Fibroblast of pulmonary artery (primary cell): ENCODE measurements around the gene NPBWR2.

Source experiments
- DNase-seq: peaks from one replicate; pipeline ENCODE4 v3.0.0-alpha.2; 2010; ENCODE audit warnings: low read depth
- H3K4me3 ChIP-seq: replicated peaks from 2 replicates; pipeline ENCODE4 v1.5.1; 2011; ENCODE audit warnings: low read depth, mild to moderate bottlenecking, control low read depth, low read length, moderate library complexity
- TF ChIP-seq, protein P1 (sequence below): IDR thresholded peaks from 2 replicates; pipeline ENCODE4 v1.5.1; 2011; ENCODE audit warnings: mild to moderate bottlenecking, control low read depth, low read length, inconsistent platforms; ENCODE audit errors: missing control alignments

The NPBWR2 gene

DNA sequence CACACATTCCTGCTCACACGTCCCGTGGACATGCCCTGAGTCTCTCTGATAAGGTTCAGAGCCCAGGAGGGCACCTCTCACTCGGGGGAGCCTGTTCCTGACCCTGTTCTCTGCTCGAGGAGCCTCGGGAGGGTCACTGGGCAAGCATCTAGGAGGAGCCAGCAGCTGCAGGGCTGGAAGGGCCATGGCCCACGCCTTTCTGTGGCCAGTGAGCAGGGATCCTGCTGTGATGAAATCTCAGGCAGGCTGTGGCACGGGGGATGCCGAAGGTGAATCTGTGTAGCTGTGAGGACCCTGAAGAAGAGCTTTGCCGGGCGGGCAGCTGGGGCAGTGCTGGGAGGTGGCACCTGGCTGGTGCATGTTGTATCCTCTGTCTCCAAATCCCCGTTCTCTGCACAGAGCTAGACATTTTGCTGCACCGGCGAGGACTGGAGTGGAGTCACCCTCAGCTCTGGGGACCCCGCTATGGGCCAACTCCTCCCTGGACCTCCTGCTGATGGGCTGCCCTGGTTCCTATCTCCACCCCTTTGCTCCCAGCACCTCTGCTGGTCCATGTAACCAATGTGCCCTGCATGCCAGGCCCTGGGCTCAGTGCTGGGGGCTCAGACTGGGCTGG lies 7.1 kb upstream of the NPBWR2 start:
- no peak overlapping the region for H3K4me3 ChIP-seq
- no peak for DNase-seq
- TF ChIP-seq, protein P1, sequence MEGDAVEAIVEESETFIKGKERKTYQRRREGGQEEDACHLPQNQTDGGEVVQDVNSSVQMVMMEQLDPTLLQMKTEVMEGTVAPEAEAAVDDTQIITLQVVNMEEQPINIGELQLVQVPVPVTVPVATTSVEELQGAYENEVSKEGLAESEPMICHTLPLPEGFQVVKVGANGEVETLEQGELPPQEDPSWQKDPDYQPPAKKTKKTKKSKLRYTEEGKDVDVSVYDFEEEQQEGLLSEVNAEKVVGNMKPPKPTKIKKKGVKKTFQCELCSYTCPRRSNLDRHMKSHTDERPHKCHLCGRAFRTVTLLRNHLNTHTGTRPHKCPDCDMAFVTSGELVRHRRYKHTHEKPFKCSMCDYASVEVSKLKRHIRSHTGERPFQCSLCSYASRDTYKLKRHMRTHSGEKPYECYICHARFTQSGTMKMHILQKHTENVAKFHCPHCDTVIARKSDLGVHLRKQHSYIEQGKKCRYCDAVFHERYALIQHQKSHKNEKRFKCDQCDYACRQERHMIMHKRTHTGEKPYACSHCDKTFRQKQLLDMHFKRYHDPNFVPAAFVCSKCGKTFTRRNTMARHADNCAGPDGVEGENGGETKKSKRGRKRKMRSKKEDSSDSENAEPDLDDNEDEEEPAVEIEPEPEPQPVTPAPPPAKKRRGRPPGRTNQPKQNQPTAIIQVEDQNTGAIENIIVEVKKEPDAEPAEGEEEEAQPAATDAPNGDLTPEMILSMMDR = no peak

DNA sequence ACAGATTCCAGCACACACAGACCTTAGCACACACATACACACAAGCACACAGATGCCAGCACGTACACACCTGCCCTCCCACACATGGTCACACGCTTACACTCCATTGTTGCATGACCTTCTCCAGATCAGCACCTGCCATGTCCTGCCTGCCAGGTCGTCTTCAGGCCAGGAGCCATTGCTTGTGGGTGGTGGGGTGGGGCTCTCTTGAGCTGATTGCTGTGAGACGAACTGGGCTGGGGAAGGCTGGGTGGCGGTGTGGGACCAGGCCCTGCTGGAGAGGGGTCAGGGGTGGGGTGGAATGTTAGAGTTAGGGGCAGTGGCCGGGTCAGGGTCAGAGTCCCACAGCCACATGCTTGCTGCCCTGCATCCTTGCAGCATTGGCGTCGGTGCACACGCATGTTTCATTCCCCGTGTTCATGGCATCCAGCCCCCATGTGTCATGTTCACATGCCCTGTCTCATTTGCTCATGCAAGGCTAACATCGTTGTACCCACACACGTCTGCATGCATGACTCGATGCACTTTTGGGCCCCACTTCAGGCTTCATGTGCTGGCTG lies 6.5 kb upstream of the NPBWR2 start:
- TF ChIP-seq, protein P1 = no peak
- no peak for DNase-seq
- H3K4me3 ChIP-seq = no peak overlapping the region

DNA sequence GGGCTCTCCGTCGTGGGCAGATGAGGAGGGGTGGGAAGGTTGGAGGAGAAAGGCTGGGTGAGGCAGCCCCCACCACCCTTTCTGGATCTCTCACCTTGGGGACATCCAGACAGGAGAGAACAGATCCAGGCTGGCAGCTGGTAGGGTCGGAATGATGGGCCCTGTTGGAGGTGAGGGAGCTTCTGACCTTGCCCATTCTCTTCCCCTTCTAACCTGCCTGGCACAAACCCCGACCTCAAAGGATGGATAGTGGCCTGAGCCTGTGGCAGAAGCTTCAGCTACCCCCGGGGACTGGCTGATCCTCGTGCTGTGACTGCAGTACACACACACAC lies 6.0 kb upstream of the NPBWR2 start:
- H3K4me3 ChIP-seq = no peak overlapping the region
- TF ChIP-seq, protein P1 = no peak
- DNase-seq = no peak

DNA sequence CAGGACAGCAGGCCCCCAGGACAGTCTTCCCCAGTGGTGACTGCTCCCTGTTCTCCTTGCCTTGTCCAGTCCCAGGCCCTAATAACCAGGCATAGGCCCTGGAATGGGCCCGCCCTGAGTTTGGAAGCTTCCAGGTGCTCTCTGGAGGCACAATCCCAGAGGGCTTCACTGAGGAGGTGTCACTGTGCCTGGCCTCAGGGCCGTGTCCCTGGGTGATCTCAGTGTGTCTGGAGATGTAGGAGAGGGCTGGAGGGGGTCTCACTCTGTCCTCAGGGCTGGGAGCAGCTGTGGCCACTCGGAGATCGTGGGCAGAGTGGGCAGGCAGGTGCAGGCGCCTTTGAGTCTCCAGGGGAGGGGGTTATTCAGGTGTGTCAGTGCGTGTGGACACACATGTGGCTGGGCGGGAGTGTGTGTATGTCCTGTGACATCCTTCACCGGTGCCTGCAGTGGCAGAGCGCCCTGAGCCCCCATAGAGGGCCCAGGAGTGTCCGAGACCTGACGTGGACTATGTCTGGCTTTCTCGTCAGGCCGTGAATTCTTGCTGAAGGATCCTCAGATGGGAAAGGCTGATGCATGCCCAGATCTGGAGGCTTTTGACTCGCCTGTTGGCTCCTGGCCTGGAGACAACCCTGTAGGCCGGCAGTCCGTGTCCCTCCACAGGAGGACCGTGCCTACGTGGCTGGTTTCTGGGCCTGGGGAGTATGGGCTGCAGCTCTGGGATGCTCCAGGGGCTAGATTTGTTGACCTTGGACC lies 5.5 kb upstream of the NPBWR2 start:
- DNase-seq = no peak
- TF ChIP-seq, protein P1 = no peak
- no peak overlapping the region for H3K4me3 ChIP-seq

DNA sequence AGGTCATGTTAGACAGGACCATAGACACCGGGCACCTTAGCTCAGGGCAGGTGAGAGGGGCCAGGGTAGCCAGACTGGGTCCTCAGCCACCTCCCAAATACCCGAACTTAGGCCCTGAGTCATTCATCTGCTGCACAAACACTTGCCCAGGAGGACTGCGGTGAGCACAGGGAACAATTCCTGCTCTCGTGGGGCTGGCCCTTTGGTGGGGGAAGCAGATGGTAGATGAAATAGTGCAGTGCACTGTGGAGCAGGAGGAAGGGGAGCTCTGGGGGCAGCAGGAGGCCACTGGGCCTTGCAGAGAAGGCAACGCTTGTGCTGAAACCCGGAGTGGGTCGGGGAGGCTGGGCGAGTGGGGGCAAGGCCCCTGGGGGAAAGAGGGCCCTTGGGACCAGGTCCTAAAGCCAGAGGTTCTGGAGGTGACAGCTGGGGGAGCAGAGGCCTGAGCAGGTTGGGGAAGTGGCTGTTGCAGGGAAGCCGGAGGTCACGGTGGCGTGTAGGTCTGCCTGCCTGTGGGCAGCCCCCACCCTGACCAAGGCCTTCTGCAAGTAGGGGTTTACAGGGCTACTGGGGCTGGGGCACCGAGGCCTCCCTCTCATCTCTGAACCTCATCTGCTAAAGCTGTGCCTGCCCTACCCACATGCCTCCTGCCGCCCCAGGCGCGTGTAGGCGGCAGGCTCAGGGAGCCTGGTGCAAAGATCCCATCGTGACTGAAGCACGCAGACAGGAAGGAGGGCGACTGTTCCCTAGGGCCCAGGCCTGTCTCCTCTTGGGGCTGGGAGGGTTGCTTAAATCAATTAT lies 4.7 kb upstream of the NPBWR2 start:
- no peak overlapping the region for H3K4me3 ChIP-seq
- TF ChIP-seq, protein P1 = no peak
- no peak for DNase-seq

DNA sequence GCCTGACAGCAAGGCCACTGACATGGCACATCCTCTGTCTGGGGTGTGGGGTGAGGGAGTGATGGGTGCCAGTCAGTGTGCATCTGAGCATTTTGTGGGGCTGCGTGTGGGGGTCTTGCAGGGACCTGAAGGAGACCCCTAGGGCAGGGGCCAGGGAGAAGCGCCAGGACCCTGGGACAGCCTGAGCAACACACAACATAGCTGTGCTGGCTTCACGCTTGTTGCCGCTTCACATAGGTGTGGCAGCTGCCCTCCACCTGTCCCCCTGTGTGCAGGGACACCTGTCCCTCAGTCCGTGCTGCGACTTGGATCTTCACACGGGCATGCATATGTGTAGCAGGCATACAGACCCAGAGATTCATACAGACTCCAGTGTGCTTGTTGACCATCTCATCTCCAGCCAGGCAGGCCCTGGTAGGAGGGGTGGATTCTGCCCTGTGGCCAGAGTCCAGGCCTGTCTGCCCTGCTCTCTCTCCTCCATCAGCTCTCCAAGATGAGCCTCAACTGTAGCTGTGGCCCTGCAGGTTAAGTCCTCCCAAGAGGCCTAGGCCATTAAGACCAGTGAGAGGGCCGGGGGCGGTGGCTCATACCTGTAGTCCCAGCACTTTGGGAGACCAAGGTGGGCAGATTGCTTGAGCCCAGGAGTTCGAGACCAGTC lies 3.2 kb upstream of the NPBWR2 start:
- TF ChIP-seq, protein P1 = no peak
- no peak for DNase-seq
- no peak overlapping the region for H3K4me3 ChIP-seq
